HG02759 (cell line): ENCODE data around the gene CD99L2.
A peak's percentile ranks its signal among the peaks of the same experiment; 100 is the strongest.

Experiments
- ATAC-seq: cut with Tn5 transposase; IDR thresholded peaks from one replicate; pipeline ENCODE4 v1.9.1; 2021; ENCODE audit warnings: mild to moderate bottlenecking, moderate library complexity; ENCODE audit not compliant: unreplicated experiment

CD99L2 gene

GRCh38 chrX:150766351-150767044, 132.0 kb downstream of the CD99L2 start:
- no peak for ATAC-seq

GRCh38 chrX:150765782-150766350, 132.6 kb downstream of the CD99L2 start:
- ATAC-seq = no peak

GRCh38 chrX:150765237-150765636, 133.2 kb downstream of the CD99L2 start:
- ATAC-seq = no peak

GRCh38 chrX:150763810-150764209, 134.7 kb downstream of the CD99L2 start:
- ATAC-seq = no peak

GRCh38 chrX:150763303-150763797, 135.1 kb downstream of the CD99L2 start:
- no peak for ATAC-seq

GRCh38 chrX:150762258-150763165, 136.0 kb downstream of the CD99L2 start:
- no peak for ATAC-seq

GRCh38 chrX:150761819-150762216, 136.7 kb downstream of the CD99L2 start:
- no peak for ATAC-seq

- ATAC-seq = no peak
These were observed 137.2 kb downstream of the CD99L2 start for GRCh38 chrX:150761176-150761818.

GRCh38 chrX:150759568-150760416, 138.7 kb downstream of the CD99L2 start:
- ATAC-seq = no peak

GRCh38 chrX:150757371-150757770, 141.1 kb downstream of the CD99L2 start:
- ATAC-seq = no peak

- no peak for ATAC-seq
These were observed 144.5 kb downstream of the CD99L2 start for GRCh38 chrX:150753968-150754367.

- no peak for ATAC-seq
These were observed 145.1 kb downstream of the CD99L2 start for GRCh38 chrX:150753357-150753756.

GRCh38 chrX:150752124-150752523, 146.3 kb downstream of the CD99L2 start:
- ATAC-seq = no peak

GRCh38 chrX:150736475-150736874, 162.0 kb downstream of the CD99L2 start:
- ATAC-seq = peak; percentile 63

GRCh38 chrX:150731795-150732194, 166.7 kb downstream of the CD99L2 start:
- no peak for ATAC-seq

GRCh38 chrX:150730719-150731118, 167.7 kb downstream of the CD99L2 start:
- ATAC-seq = no peak

GRCh38 chrX:150729956-150730355, 168.5 kb downstream of the CD99L2 start:
- ATAC-seq = no peak

- ATAC-seq = no peak
These were observed 178.8 kb downstream of the CD99L2 start for GRCh38 chrX:150719621-150720020.
